T47D (cell line): ENCODE data around the gene MTHFSD.
"Not testable (repeated sequence)": the region's sequence is repeated elsewhere in the genome, so short reads cannot be mapped to it uniquely, and the experiment has no call there.

ENCODE experiments used
- DNase-seq, 2 experiments: peaks; one replicate each; pipeline versions ENCODE4 v3.0.0 to v3.0.0-alpha.2; 2011 to 2012; ENCODE audit warnings: low read depth in 1 of 2, low spot score in 1 of 2
- JUND ChIP-seq: IDR thresholded peaks from 2 replicates; pipeline ENCODE4 v1.6.1; 2012; ENCODE audit warnings: low read depth
- in situ Hi-C: cut with HindIII; loops from 2 replicates; pipeline ENCODE4 v1.10.0; 2016; ENCODE audit warnings: low sequenced_read_pairs, low pct_unique_long_range_greater_than_20kb

The MTHFSD gene

DNA sequence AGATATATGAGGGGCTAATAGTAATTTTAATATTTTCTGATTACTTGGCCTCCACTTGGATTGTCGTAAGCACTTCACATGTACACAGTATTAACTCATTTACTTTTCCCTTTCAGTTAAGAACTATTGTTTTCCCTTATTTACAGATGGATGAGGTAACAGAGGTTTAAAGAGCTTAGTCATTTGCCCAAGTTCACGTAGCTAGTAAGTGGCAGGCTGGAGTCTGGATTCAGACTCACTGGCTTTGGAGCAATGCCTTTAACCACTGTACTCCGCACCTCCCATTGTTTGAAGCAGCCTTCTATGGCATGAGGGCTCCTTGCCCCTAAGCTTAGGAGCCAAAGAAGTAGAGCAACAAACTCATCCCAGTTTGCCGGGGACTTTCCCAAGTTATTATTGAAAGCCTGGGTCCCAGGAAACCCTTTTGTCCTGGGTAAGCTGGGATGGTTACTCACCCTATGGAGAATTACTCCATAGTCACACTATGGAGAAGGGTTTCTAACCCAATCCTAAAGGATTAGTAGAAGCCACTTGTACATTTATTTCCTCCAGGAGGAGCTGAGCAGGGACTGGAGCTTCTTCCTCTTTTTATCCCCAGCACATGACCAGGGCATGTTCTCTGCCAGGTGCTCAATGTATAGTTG lies 35.6 kb upstream of the MTHFSD start:
- peak in 1 of 2 experiments; percentile 15 for DNase-seq
- in situ Hi-C loops: no loop called here

DNA sequence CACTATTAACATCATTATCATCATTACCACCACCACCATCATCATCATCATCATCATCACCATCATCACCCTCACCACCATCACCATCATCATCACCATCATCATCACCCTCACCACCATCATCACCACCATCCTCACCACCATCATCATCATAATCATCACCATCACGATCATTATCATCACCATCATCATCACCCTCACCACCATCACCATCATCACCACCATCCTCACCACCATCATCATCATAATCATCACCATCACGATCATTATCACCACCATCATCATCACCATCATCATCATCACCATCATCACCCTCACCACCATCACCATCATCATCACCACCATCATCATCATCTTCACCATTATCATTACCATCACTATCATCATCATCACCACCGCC lies 32.9 kb upstream of the MTHFSD start:
- DNase-seq, in situ Hi-C loops: not testable (repeated sequence)

More for the DNA sequence above, 35.6 kb upstream of the MTHFSD start:
- TF ChIP-seq JUND: no peak

DNA sequence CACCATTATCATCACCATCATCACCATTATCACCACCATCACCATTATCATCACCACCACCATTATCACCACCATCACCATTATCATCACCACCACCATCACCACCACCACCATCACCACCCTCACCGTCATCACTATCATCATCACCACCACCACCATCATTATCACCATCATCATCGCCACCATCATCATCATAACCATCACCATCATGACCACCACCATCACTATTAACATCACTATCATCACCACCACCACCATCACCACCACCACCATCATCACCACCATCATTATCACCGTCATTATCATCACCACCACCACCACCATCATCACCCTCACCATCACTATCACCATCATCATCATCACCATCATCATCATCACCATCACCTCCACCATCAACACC lies 32.5 kb upstream of the MTHFSD start:
- in situ Hi-C loops: no loop called here
- DNase-seq: no peak
- no peak for TF ChIP-seq JUND

DNA sequence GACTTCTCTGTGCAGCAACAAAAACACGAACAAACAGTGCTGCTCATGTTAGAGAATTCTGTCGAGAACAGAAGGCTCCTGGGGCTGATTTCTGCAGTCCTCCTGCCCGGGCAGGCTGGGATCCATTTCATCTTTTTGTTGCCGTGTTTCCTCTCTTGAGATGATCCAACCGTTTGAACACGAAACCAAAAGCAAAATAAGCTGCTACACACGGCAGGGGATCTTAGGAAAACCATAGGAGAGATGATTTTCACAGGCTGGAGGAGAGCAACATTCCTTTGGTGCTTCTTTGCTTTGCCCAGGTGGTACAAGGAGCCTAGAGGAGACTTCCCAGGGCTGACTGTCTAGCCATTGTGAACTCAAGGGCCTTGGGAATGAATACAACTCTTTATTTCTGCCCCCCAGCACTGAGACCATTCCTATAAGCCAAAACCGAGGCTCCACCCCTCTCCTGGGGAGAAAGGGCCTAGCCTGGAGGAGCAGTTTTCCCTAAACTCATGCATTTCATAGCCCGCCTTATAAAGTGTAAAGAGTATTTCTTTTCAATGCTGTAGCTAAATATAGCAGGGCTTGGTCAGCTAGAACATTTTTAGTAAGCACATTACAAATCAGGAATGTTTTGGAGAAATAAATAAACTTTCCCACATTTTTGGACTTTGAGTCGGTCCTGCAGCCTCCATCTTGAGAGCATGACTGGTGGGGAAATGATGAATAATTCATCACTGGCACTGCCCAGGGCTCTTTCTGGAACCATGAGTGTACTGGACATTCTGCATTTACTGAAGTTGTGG lies 31.0 kb upstream of the MTHFSD start:
- no peak for DNase-seq

DNA sequence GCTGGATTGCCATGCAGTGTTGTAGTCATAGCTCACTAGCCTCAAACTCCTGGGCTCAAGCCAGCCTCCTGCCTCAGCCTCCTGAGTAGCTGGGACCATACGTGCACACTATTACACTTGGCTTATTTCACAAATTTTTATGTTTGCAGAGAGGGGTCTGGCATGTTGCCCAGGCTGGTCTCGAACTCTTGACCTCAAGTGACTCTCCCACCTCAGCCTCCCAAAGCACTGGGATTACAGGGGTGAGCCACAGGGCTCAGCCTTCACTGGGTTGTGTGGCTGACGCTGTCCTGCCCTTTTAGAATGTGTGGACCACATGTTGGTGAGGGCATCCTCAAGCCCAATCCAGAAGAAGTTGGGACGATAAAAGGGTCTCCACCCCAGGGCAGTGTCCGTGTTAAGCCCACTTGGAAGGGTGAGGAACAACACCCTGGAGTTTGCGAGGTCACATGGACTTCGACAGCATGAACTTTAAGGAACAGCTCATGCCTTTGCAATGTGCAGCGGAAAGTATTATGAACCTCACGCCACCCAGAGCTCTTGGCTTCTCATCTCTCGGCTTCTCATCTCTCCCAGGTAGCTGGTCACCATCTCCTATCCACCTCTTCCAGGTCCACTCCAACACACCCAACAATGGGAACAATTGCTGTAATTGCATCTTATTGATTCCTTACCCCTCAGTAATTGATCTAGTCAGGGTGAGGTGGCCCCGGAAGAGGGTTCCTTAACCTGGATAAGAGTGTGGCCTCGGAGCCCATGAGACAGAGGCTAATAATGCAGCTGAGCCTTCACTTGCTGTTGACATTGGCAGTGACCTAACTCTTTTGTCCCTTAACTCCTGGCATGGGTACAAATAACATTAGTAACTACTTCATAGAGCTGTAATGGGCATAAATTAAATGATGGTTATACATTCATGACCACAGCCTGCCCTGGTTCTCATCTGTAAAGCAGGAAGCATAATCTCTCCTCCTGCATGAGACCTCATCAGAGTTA lies 30.0 kb upstream of the MTHFSD start:
- no peak for DNase-seq
- in situ Hi-C loops: no loop called here
- TF ChIP-seq JUND: no peak

More for the DNA sequence above, 31.0 kb upstream of the MTHFSD start:
- no peak for TF ChIP-seq JUND
- in situ Hi-C loops: no loop called here

DNA sequence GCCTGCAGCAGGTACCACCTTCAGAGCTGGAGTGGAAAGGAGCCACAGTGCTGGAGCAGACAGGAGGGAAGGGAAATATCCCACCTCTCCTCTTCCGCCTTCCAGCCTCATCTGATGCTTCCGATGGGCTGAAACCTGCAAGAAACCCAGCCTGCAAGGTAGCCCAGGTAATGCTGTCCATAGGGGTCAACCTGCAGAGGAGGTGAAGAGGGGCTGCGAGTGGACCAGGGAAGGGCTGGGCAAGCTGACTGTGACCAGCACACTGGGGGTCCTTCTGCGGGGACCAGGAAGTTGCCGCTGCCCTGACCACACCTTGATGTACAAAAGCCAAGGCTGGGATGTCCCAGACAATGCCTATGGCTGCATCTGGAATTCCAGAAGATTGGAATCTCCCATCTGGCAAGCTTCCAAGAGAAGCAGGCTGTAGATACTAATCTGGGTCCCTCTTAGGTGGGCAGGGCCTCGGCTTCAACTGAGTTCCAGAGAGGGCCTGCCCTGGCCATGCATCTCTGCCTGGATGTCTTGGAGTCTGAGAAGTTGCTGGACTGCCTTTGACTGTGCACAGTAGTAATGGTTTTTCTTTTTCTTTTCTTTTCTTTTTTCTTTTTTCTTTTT lies 29.1 kb upstream of the MTHFSD start:
- no peak for DNase-seq
- in situ Hi-C loops: no loop called here
- no peak for TF ChIP-seq JUND

DNA sequence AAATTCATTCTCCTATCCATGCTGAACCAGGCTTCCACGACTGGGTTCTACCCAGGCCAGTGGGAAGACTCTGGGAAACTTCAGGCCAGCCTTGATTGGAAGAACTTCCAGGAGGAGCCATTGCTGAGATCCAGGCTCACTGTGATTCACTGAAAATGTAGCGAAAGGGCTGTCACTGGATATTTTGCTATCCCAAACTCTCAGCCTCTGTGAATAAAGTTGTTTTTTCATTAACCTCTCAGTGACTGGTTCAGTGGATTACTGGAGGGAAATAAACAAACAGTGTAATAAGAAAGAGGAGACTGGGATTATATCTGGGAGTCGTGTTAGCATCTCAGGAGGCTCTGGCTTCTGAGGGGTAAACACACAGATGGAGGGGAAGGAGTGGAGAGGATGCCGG lies 26.4 kb upstream of the MTHFSD start:
- TF ChIP-seq JUND: no peak
- in situ Hi-C loops: no loop called here
- no peak for DNase-seq

DNA sequence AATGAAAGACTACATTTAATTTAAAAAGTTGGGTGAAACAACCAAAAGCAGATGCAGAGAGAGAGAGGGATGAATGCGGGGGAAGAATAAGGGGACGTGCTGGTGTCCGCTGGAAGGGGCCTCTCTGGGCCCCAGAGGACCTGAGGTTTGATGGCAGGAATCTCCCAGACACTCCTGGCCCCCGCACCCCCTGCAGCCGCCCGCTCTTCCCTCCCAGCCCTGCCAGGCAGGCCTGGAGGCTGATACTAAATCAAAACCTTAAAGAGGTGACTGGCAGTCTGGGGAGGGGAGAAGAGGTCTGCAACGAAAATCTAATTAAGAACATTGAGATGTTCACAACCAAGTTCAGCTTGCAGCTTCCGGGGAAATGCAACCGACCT lies 25.7 kb upstream of the MTHFSD start:
- no peak for TF ChIP-seq JUND
- in situ Hi-C loops: no loop called here
- no peak for DNase-seq

DNA sequence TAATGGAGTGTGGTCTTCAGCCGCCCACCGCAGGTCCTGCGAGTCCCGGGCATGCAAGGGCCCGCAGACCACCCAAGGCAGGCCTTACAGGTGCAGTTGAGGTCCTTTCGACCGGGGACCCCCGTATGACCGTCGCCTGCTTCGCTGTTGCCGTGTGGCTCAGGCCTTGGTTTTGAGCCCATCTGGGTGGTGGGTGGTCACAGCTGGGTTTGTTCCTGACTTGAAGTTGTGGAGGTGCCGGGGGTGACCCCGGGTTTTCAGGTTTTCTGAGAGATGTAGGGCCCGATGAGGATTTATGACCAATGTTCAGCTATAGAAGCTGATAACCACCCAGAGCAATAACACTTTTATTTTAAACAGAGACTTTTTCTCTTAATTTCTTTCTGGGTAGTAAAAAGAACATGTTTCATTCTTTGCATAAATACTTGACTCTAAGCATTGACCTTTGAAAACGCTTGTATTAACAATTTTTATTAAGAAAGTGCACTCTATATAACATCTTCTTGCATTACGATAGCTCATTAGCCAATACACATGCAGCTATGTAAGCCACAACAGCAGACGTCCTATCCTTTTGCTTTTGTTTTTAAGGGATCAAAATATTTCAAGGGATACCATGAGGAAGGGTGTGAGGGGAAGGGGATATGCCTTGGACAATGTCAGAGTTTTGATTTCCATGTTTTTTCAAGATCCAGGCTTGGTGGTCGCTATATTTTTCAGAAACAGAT lies 25.2 kb upstream of the MTHFSD start:
- in situ Hi-C loops: no loop called here
- no peak for DNase-seq
- no peak for TF ChIP-seq JUND

DNA sequence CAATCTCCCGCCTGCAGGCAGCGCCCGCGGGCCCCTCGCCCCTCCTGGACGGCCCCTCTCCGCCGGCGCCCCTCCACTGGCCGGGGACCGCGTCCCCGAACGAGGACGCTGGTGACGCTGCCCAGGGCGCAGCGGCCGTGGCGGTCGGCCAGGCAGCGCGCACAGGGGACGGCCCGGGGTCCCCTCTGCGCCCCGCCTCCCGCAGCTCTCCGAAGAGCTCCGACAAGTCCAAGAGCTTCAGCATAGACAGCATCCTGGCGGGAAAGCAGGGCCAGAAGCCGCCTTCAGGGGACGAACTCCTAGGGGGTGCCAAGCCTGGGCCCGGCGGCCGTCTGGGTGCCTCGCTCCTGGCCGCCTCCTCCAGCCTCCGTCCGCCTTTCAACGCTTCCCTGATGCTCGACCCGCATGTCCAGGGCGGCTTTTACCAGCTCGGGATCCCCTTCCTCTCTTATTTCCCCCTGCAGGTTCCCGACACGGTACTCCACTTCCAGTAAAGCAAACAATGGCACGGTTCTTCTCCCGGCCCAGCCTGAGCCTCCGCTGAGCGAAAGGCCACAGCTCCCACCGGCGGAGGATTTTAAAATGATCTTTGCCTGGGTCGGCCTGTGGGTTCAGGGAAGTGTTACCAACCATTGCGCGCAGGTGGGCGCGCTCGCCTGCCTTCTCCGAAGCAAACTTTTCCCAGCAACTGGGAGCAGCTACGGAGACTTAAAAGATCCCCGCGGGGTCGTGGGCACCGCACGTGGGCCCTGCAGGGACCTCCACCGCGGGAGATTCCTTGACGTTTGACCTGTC lies 24.4 kb upstream of the MTHFSD start:
- TF ChIP-seq JUND: no peak
- no peak for DNase-seq
- in situ Hi-C loops: no loop called here

DNA sequence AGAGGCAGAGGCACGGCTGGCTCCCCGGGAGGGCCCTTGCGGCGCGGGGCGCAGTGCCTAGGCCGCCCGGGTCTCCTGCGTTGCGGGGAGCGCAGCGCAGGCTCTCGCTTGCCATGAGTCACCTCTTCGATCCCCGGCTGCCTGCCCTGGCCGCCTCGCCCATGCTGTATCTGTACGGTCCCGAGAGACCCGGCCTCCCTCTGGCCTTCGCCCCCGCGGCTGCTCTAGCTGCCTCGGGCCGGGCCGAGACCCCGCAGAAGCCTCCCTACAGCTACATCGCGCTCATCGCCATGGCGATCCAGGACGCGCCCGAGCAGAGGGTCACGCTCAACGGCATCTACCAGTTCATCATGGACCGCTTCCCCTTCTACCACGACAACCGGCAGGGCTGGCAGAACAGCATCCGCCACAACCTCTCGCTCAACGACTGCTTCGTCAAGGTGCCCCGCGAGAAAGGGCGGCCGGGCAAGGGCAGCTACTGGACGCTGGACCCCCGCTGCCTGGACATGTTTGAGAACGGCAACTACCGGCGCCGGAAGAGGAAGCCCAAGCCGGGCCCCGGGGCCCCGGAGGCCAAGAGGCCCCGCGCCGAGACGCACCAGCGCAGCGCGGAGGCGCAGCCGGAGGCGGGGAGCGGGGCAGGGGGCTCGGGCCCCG lies 23.7 kb upstream of the MTHFSD start:
- in situ Hi-C loops: no loop called here

More for the DNA sequence above, 23.7 kb upstream of the MTHFSD start:
- TF ChIP-seq JUND: no peak
- DNase-seq: no peak
